HG03469 (cell line): Measurements from ENCODE around the gene CCDC90B.

Experiments used
- ATAC-seq: cut with Tn5 transposase; IDR thresholded peaks from one replicate; pipeline ENCODE4 v1.9.1; 2021; ENCODE audit warnings: mild to moderate bottlenecking, moderate library complexity, moderate number of reproducible peaks; ENCODE audit not compliant: unreplicated experiment

Gene CCDC90B

GRCh38 chr11:83241291-83241946, 44.7 kb downstream of the CCDC90B start:
- peak; percentile 91 for ATAC-seq

GRCh38 chr11:83238111-83238510, 48.1 kb downstream of the CCDC90B start:
- no peak for ATAC-seq

- ATAC-seq: no peak
Observed at GRCh38 chr11:83235825-83236224, 50.3 kb downstream of the CCDC90B start.

GRCh38 chr11:83223457-83223856, 62.7 kb downstream of the CCDC90B start:
- no peak for ATAC-seq

GRCh38 chr11:83222499-83222898, 63.7 kb downstream of the CCDC90B start:
- no peak for ATAC-seq

GRCh38 chr11:83221694-83222093, 64.5 kb downstream of the CCDC90B start:
- no peak for ATAC-seq

- ATAC-seq: no peak
Observed at GRCh38 chr11:83220260-83220659, 65.9 kb downstream of the CCDC90B start.

GRCh38 chr11:83219095-83219494, 67.1 kb downstream of the CCDC90B start:
- no peak for ATAC-seq
